Central memory CD4-positive, alpha-beta T cell (primary cell): ENCODE results near the gene TPGS1.

Experiments used
- DNase-seq: peaks from one replicate; pipeline ENCODE4 v3.0.0; 2022

The TPGS1 gene

GRCh38 chr19:496112-496665 lies 11.1 kb upstream of the TPGS1 start, which contains the start of gene MADCAM1:
Gene MADCAM1, plus strand, starts transcription at chr19:496486. Its CDS starts 14 bp downstream, at chr19:496500.
- no peak for DNase-seq

GRCh38 chr19:496986-497385 lies 10.3 kb upstream of the TPGS1 start:
- no peak for DNase-seq

GRCh38 chr19:497491-497868 lies 9.8 kb upstream of the TPGS1 start:
- no peak for DNase-seq

GRCh38 chr19:497869-498510 lies 9.3 kb upstream of the TPGS1 start:
- DNase-seq: no peak

- DNase-seq: no peak
Observed at GRCh38 chr19:498511-498891, 8.8 kb upstream of the TPGS1 start.

GRCh38 chr19:498977-499623 lies 8.2 kb upstream of the TPGS1 start:
- no peak for DNase-seq

GRCh38 chr19:501646-502045 lies 5.7 kb upstream of the TPGS1 start:
- DNase-seq: no peak

- no peak for DNase-seq
Observed at GRCh38 chr19:504616-505015, 2.7 kb upstream of the TPGS1 start.

- DNase-seq: peak; percentile 97
Observed at GRCh38 chr19:506404-507285, 652 bp upstream of the TPGS1 start.

- DNase-seq: no peak
Observed at GRCh38 chr19:508204-509150, 1.2 kb downstream of the TPGS1 start.

- DNase-seq: peak; percentile 92
Observed at GRCh38 chr19:510606-511100, 3.4 kb downstream of the TPGS1 start.

- DNase-seq: peak; percentile 98
Observed at GRCh38 chr19:511101-511851, 4.0 kb downstream of the TPGS1 start.

- no peak for DNase-seq
Observed at GRCh38 chr19:512547-513365, 5.5 kb downstream of the TPGS1 start.

GRCh38 chr19:513368-514165 lies 6.3 kb downstream of the TPGS1 start:
- no peak for DNase-seq

GRCh38 chr19:514166-514663 lies 6.9 kb downstream of the TPGS1 start:
- DNase-seq: no peak

- no peak for DNase-seq
Observed at GRCh38 chr19:517721-518597, 10.7 kb downstream of the TPGS1 start.

GRCh38 chr19:518598-519231 lies 11.4 kb downstream of the TPGS1 start:
- peak; percentile 52 for DNase-seq

- no peak for DNase-seq
Observed at GRCh38 chr19:519449-519865, 12.2 kb downstream of the TPGS1 start.
